ENCODE measurements around the gene CHMP5.
A peak's percentile ranks its signal among the peaks of the same experiment; 100 is the strongest.
"Not testable (repeated sequence)": the region's sequence is repeated elsewhere in the genome, so short reads cannot be mapped to it uniquely, and the experiment has no call there.

The CHMP5 gene

DNA sequence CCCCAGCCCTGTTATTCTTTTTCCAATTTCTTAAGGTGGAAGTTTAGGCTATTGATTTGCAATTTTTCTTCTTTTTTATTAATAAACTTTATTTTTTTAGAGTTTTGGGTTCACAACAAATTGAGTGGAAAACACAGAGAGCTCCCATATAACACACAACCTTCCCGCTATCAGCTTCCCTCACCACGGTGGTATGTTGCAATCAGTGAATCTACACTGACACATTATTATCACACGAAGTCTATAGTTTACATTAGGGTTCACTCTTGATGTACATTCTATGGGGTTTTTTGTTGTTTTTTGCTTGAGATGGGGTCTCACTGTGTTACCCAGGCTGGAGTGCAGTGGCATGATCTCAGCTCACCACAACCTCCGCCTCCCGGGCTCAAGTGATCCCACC, 20.7 kb downstream of the CHMP5 start:
- no peak for DNase-seq

DNA sequence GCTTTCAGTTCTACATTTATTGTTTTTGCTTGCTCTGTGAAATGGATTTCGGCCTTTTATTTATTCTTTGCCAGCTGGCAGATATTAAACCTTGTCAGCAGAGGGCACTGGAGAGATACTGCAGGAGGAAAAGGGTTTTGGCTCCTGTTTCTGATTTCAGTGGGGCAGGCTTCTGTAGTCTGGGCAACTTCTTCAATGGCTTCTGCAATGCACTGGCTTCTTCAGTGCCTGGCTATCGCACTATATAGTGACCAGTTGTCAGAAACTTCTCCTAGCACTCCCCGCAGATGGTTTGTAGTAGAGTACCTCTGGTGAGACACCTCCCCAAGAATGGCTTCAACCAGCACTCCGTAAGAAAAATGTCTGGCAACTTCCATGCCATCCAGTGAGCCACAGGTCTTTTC, 22.2 kb downstream of the CHMP5 start:
- no peak for DNase-seq

DNA sequence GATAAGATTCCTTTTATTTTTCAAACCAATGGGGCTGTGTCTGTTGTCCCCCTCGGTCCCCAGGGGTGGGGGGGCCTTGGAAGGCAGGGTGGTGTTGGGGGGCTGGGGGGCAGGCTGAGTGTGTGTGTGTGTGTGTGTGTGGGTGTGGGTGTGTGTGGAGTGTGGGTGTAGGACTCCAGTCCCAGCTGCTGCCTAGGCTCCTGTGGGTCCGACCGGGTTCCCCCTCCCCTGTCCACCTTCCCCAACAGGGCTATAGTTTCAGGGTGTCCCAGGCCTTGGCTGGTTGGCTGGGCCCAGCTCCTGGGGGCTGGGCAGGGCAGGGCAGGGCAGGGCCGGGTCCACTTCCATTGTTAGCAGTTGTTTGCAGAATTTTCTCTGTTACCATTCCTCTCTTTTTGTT, 23.4 kb downstream of the CHMP5 start:
- no peak for DNase-seq

DNA sequence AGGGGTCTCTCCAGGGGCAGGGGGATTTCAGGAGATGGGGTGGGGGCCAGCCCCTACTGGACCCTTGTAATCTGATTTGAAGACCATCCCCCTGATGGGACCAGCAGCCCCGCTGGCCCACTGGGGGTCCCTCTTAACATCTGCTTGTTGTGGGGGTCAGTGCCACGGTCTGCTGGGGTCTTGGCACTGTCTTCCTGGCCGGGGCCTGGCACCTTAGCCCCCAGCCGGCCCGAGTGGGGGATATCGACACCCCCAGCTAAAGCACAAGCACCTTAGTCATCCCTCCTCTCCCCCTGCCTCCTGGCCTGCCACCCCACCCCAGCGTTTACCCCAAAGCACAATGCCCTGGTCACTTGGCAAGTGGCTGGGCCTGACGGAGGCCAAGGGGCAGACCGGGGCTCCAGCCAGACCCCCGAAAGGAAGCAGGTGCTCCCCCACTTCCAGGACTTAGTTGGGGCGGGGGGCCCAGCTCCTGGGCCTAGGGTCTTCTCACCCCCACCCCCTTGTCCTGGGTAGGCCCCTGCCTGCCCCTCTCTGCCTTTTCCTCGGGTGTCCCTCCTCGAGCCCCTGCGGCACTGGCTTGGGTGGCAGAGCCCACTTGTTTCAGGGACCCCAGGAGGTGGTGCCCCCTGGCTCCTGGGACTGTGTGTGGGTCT, 24.1 kb downstream of the CHMP5 start:
- no peak for DNase-seq

DNA sequence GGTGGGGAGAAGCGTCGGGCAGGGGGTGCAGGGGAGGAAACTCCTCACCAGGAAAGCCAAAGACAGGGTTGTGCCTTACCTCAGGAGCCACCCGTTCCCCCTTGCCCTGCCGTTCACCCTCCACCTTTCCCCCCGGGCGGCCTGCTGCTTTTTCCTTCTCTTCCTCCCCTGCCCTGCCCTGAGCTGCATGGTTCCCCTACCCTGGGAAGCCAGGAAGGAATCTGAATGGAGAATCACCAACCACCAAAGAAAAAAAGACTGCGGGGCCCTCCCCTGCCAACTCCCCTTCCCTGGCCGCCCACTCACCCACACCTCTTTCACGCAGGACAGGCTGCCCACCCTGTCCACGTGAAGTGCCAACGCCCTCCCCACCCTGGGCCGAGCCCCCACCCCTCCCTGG, 24.6 kb downstream of the CHMP5 start:
- DNase-seq, result no peak

DNA sequence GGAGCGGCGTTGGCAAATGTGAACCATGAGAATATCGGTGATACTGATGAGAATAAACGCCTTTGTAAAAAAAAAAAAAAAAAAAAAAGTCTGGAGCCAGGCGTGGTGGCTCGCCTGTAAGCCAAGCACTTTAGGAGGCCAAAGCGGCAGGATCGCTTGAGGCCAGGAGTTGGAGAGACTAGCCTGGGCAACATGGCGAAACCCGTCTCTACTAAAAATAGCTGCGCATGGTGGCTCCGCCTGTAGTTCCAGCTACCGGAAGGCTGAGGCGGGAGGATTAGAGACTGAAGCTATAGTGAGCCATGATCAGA, 25.0 kb downstream of the CHMP5 start:
- no peak for DNase-seq

DNA sequence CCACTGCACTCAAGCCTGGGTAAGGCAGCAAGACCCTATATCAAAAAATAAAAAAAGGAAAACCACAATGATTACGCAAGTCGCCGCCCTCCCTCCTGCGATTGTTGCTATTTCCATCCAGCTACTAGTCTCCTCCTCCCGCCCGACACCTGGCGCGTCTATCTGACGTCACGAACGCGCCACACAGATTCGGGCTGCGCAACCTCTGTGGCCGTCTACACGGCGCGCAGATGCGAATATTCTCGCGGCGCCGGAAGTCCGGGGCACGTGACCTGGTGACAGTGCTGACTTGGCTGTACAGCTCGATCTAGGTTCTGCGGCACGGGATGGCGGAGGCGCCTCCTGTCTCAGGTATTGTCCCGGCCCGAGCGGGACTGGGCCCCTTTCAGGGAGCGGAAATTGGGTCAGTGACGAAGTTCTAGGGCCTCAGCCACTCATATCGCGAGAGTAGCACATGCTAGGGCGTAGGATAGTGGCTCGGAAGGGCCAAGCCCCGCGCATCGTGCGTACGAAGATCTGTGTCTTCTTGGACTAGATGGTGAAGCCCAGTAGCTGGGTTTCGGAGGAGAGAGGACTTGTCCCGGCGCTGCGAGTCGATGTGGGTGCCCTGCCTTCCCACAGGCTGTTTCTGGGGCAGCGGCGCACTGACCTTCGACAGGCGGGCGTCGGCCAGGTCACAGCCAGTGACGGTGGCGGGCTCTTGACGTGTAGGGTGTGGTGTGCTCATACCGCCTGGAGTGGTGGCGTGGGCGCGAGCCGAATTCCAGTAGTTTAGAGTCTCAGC, 25.6 kb downstream of the CHMP5 start, which contains the start of gene NFX1:
Gene NFX1, plus strand, starts transcription at position 270 of the 784 bp plus-strand sequence. Its CDS starts 57 bp downstream, at position 327.
- peak; percentile 97 for DNase-seq

DNA sequence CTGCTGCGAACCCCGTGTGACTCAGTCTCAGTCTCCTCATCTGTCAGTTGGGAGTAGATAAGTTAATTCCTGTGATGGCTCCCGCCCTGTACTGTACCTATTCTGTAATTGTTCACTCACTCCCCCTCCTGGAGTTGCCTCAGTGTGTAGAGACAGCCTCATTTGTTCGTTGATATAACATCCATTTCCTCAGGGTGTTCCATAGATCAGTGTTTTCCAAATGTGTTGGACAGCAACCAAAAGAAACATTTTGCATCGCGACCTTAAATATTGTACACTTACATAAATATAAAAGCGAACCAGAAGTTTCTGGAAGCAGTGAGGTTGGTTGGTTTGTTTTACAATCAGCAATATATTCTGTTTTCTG, 26.2 kb downstream of the CHMP5 start:
- no peak for DNase-seq

DNA sequence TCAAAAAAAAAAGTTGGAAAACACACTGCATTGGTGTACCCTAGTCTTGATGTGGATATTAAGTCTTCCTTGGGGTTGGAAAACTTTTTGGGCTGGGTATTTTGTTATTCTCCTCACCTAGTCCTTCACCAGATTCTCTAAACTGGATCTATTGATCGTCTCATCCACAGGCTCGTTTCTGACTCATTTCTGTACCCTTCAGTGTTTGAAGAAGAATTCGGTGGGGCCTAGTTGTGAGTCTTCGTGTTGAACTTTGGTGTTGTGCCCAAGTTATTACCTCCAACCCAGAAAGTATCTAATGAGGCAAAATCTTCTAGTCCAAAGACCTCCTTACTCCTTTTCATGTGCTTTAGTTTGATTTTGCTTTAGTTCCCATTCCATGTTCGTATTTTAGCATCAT, 27.1 kb downstream of the CHMP5 start:
- no peak for DNase-seq

DNA sequence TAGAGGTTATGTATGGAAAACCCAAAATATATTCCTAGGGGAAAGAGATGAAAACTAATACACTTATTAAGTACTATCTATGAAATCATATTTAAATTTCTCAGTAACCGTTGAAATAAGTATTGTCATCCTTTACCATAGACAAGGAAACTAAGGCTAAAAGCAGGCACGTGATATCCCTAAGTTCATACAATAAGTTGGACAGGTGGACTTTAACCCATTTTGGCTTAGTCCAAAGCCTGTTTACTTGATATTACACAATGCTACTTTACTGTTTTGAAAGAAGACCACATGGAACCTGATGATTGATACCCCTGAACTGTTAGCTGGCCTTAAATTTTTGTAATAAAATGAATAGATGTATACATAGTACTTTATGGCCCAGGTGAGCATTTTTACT, 28.9 kb downstream of the CHMP5 start:
- no peak for DNase-seq

DNA sequence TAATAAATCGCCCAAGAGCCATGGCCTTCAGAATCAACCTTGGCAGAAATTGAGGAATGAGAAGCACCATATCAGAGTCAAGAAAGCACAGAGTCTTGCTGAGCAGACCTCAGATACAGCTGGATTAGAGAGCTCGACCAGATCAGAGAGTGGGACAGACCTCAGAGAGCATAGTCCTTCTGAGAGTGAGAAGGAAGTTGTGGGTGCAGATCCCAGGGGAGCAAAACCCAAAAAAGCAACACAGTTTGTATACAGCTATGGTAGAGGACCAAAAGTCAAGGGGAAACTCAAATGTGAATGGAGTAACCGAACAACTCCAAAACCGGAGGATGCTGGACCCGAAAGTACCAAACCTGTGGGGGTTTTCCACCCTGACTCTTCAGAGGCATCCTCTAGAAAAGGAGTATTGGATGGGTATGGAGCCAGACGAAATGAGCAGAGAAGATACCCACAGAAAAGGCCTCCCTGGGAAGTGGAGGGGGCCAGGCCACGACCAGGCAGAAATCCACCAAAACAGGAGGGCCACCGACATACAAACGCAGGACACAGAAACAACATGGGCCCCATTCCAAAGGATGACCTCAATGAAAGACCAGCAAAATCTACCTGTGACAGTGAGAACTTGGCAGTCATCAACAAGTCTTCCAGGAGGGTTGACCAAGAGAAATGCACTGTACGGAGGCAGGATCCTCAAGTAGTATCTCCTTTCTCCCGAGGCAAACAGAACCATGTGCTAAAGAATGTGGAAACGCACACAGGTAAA, 30.0 kb downstream of the CHMP5 start:
- no peak for DNase-seq

DNA sequence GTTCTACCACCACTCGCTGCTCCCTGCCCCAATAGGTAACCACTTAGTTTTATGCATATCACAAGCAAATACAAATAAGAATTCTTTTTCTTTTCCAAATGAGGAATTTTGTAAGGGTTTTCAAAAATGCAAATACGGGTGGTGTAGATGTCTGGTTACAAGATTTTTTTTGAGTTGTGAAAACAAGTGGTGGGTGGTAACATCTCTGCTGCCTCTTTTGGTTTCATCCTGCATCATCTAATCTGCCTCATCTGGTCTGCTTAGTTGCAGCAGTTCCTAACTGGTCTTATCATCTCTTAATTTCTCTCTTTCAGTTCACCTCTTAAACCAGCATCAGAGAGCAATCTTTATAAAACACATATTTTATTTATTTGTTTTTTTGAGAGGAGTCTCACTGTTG, 30.7 kb downstream of the CHMP5 start:
- no peak for DNase-seq

DNA sequence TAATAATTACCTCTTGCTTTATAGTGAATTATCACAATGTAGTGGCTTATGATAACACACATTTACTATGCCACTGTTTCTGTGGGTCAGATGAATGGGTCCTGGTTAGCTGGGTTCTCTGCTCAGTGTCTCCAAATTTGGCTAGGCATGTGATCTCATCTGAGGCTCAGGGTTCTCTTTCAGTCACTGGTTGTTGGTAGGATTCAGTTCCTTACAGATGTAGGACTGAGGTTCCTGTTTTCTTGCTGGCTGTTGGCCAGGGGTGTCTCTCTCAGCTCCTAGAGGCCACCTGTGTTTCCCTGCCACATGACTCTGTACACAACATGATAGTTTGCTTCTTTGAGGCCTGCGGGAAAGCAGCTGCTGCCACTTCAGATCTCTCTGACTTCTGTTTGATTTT, 32.6 kb downstream of the CHMP5 start:
- no peak for DNase-seq

DNA sequence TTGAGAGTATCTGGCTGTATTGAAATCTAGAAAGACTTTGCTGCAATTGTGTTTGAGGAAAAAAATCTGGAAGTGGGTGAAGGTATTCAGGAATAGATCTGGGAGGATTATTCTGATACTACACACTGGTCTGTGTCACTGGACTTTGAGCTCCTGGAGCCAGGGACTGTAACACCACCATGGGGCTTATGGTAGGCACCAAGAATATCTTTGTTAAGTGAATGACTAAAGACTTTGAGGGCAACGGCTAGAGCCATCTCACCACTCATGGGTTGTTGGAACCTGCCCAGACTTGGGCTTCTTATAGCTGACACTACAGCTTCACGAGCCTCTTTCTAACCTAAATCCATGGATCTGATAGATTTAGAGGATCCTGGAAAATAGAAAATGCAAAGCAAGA, 35.7 kb downstream of the CHMP5 start:
- no peak for DNase-seq

DNA sequence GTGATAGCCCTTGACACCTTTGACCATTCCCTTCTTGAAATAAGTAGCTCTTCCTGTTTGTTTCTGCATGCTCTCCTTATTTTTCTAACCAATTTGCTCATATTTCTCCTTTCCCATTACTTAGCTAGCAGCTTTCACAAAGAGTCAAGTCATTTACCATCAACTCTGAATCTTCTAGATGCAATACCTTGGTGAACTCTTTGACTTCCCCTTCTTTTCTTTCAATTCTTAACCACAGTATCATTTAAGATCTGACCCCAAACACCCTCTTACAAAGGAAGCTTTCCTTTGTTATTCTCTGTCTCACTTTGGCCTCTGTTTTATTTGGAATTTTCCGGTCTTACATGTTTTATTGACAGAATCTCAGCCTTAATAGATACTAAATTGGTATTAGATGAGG, 39.5 kb downstream of the CHMP5 start:
- DNase-seq, result no peak

DNA sequence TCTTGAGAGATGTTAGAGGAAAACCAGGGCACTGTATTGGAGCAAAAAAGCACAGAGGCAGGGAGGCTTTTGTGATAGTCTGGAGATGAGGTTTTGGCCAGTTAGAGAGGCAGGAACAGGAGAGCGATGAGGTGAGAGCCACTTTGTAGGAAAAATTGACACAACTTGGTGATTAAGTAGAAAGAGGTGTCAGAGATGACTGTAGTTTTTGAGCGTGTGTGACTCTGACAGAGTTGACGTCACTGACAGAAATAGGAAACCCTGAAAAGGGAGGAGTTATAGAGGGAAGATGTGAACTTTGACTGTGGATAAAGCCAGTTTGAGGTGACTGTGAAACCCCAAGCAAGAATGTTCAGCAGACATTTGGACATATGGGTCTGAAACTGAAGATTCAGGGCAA, 41.2 kb downstream of the CHMP5 start:
- DNase-seq, result no peak

DNA sequence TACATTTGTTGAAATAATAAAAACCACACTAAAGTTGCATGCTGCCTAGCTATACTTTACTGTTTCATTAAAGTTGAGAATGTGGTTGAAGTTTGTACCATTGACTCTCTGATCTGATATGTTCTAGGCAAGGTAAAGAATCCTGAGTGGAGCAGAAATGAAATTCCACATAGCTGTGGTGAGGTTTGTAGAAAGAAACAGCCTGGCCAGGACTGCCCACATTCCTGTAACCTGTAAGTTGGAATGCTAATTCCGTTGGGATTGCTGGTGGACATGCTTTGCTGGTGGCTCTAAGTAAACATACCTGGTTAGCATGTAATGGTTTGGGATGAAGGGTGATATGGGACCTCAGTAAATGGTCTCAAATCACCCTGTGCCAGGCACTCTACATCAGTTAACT, 42.2 kb downstream of the CHMP5 start:
- no peak for DNase-seq

DNA sequence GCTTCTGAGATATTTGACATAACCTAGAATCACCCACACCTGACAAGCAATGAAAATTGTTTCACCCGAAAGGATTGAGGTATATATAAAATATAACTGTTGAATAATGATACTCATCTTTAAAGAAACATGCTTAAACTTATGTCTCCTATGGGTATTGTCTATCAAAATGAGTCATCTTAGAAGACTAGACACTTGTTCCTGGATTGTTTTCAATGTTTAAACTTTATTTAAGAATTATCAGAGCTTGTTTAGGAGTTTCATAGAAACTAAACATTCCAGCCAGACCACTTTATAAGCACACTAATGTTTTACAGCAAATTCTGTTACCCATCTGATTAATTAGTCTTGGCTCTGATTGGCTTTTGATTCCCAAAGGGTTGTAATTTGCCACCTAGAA, 45.1 kb downstream of the CHMP5 start:
- DNase-seq, result no peak

DNA sequence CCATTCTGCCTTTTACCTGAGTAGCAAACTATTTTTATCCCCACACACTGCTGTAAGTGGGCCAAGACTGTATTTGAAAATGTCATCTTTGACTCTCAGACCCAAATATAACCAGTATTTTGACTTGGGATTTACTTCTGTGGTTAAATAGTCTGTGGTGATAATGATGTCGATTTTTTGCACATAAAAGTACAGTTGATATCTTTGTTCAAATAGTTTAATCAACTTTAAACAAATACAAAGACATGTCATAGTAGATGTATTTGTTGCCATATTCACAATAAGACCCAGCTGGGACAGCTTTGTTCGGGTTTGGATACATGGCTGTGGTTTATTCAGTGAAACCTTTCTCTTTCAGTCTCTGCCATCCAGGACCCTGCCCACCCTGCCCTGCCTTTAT, 45.9 kb downstream of the CHMP5 start:
- no peak for DNase-seq

DNA sequence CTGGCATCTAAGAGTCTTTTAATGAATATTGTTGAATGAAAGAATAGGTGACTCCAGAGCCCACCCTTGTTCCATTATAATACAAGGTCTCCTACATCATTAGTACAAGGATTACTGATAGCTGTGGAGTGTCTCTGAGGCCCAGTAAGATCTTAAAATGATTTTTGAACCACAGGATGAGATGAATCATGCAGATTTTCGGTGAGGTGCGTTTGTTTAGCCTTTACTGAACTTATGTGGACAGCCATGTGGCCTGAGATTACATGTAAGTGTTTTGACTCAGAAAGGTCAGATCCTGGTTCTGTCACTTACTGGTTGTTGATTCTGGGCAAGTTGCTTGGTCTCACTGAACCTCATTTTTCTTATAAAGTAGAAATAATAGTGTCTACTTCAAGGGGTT, 47.1 kb downstream of the CHMP5 start:
- no peak for DNase-seq

DNA sequence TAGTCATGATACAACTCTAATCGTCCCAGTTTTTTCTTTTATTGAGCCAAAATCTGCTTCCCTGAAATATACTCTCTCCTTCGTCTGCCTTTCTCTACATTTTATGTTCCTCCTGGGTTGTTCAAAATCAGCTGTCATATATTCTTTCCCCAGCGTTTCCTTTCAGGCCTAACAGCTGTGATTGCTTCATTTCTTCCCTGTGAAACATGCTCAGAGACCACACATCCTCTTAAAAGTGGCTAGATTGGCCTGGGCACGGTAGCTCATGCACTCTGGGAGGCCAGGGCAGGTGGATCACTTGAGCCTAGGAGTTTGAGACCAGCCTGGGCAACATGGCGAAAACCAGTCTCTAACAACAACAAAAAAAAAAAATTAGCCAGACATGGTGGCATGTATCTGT, 50.5 kb downstream of the CHMP5 start:
- DNase-seq, result no peak

DNA sequence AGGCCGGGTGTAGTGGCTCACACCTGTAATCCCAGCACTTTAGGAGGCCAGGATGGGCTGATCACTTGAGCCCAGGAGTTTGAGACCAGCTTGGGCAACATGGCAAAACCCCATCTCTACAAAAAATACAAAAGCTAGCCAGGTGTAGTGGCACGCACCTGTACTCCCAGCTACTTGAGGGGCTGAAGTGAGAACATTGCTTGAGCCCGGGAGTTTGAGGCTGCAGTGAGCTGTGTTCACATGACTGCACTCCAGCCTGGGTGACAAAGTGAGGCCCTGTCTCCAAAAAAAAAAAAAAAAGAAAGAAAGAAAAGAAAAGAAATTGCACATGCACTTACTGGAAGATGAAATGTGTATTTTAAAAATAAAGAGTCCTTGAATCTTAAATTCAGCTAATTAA, 52.3 kb downstream of the CHMP5 start:
- not testable (repeated sequence) for DNase-seq

DNA sequence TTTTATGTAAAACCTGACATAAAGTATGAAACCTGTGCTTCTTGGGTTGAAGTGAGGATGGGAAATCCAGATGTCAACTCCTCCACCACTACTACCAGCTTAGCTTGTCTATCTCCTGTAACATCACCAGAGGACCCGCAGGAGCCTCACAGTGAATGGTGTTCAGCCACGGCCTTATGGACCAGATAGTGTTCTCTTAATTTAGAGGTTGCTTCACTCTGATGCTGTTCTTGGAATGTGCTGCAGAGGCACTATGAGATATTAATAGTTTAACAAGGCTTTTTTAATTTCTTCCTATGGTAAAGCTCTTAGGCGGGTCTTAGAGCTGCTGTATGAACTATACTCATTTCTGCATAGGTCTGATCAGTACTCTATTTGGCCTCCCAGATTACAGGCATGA, 53.4 kb downstream of the CHMP5 start:
- DNase-seq, result no peak

DNA sequence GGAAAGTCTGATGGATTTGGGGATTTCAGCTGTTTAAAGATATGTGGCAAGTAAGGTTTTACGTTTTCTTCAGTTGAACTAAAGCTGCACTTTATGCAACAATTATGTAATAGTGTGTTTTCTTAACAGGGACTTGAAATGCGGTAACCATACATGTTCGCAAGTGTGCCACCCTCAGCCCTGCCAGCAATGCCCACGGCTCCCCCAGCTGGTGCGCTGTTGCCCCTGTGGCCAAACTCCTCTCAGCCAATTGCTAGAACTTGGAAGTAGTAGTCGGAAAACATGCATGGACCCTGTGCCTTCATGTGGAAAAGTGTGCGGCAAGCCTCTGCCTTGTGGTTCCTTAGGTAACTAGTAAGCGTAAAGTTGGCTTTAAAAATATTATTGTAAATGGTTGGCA, 53.9 kb downstream of the CHMP5 start:
- no peak for DNase-seq

All from effector CD8-positive, alpha-beta T cell (primary cell).